Hematopoietic multipotent progenitor cell treated with erythropoietin and hydrocortisone succinate and interleukin-3 and kit ligand, for 6 days (in vitro differentiated cells): Measurements from ENCODE around the gene ADCY3.

ENCODE experiments used
- DNase-seq: peaks from one replicate; pipeline ENCODE4 v3.0.0-alpha.2; 2015

ADCY3 gene

GRCh38 chr2:24920098-24920808, at the start of gene ADCY3:
Gene ADCY3 (minus strand): TSS chr2:24920237. CDS start chr2:24918987, 1,250 bp downstream.
- DNase-seq = peak; percentile 72

GRCh38 chr2:24969784-24970183, 49.7 kb upstream of the ADCY3 start:
- no peak for DNase-seq

DNA sequence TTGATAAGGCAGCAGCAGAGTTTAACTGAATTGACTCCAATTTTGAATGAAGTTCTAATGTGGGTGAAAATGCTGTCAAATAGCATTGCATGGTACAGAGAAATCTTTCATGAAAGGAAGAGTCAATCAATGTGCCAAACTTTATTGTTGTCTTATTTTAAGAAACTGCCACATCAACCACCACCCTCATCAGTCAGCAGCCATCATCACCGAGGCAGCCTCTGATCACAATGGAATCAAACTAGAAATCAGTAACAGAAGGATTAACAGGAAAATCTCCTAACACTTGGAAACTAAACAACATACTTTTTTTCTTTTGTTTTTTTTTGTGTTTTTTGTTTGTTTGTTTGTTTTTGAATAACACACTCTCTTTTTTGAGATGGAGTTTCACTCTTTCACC, 41.9 kb upstream of the ADCY3 start:
- no peak for DNase-seq

GRCh38 chr2:24959761-24960160, 39.7 kb upstream of the ADCY3 start:
- no peak for DNase-seq

GRCh38 chr2:24958411-24958935, 38.4 kb upstream of the ADCY3 start:
- no peak for DNase-seq

DNA sequence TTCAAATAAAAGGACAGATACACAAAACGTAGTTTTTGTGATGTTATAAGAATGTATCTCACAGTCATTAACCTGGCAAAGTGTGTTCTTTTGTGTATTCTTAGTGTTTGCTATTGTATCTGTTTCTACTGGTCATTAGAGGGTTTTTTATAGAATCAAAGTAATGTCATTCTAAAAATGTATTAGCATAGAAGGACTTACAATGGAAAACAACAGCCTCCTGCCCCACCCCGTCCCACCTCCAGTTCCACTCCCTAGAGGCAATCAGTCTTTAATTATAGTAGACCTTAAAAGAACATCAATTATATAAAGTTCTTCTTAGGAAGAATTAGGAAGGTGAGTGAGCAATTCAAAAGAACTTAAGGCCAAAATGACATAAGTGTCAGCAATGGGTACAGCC, 37.9 kb upstream of the ADCY3 start:
- DNase-seq = no peak

- no peak for DNase-seq
These were observed 37.2 kb upstream of the ADCY3 start for GRCh38 chr2:24957221-24957620.

DNA sequence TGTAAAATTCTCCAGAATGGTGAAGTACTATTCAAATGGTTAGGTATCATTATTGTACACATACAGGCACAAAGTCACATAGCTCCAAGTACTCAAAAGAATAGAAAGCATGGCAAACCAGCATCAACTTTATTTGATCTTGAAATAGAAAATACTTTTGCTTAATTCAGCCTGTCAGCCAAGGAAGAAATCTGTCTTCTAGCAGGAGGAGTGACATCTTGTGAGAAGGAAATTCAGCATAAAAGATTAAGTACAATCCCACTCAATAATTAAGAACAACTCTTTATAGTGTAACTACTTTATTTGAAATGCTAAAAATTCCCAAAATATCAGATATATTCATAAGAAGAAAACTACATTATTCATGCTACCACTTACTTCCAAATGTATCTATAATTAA, 35.9 kb upstream of the ADCY3 start:
- DNase-seq = no peak

DNA sequence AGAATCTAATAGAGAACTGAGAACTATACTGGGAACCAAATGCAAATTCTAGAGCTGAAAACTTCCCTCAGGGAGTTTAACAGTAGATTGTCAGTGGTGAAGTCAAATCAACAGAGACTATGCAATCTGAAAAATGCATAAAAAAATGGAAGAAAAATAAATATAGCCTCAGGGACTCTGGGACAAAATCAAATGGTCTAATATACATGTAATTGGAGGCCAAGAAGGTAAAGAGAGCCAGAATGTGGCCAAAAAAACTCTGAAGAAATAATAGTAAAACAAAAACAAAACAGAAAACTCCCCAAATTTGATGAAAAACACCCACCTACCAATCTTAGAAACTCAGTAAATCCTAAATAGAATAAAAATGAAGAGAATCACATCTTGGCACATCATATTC, 35.2 kb upstream of the ADCY3 start:
- no peak for DNase-seq

- DNase-seq = no peak
These were observed 30.1 kb upstream of the ADCY3 start for GRCh38 chr2:24950102-24950501.

GRCh38 chr2:24948506-24948905, 28.5 kb upstream of the ADCY3 start:
- DNase-seq = no peak

GRCh38 chr2:24947561-24948157, 27.6 kb upstream of the ADCY3 start:
- DNase-seq = no peak

DNA sequence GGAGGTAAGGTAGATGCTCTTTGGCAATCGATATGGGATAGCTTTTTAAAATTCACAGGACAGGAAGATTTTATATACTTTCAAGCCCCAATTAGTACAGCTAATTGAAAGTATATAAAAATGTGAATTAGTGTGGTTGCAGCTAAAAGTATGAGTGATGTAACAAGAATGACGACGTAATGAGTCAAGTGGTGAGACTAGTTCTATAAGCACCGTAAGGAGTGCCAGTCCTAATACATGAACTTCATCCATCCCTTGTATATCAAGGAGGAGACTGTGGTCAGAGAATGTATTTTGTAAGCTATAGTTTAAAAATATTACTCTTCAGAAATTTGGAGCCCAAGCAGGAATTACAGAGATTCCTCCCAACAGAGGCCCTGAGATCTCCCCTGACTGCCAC, 25.9 kb upstream of the ADCY3 start:
- DNase-seq = no peak

DNA sequence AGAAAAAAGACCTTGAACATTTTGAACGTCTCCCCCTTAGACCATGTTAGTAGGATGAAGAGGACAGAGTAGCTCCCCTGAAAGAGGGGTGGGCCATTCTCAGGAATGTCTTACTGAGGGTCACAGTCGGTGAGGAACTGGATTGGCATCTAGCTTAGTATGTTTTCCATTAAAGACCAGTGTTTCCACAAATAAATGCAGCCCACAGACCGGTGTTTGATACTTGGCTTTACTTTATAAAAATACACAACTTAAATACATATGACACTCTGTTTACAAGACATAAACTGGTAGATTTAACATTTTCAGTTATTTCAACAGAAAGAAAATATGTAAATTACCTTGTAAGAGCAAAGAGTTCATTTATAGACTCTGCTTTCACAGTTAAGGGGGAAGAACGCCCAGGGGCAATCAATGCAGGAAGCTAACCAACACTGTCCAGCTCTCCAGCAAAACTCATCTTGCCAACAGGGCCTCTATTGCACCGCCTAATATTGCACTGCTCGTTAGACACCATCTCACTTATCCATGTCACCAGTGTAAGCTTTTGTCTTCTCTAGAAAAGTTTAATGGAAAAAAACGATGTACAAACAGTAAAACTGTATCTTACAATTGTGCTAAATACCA, 23.5 kb upstream of the ADCY3 start:
- no peak for DNase-seq

GRCh38 chr2:24939353-24939752, 19.3 kb upstream of the ADCY3 start:
- DNase-seq = no peak

DNA sequence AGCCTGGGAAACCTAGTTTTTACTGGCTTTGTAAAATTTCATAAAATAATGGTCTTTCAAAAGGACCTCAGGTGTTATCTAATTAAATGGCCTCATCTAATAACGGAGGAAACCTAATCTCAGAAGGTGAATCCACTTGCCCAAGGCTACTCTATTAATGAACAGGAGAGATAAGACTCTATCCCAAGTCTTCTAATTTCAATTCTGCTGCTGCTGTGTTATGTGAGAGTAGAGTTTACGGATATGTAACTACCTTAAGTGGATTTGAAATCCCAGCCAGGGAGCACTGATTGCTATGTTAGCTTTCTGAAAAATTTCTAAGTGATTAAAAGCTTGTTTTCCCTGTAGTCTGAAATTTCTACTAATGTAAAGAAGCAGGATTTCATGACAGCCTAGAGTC, 17.2 kb upstream of the ADCY3 start:
- no peak for DNase-seq

DNA sequence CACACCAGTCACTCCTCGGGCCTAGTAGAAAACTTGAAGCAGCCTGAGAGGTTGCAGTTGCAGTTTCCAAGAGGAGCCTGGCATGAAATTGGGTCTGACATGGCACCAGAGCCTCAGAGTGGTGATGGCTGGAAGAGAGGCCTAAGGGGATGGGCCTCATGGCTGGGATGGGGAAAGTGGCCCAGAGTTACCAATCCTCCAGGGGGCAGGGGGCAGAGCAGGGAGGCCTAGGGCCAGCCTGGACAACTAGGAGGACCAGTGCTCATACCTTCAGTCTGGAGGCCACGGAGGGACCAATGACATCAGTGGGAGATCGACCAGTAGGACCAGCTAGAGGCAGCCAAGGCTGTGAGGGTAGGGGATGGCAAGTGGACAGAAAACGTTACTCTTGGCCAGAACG, 15.1 kb upstream of the ADCY3 start:
- no peak for DNase-seq

DNA sequence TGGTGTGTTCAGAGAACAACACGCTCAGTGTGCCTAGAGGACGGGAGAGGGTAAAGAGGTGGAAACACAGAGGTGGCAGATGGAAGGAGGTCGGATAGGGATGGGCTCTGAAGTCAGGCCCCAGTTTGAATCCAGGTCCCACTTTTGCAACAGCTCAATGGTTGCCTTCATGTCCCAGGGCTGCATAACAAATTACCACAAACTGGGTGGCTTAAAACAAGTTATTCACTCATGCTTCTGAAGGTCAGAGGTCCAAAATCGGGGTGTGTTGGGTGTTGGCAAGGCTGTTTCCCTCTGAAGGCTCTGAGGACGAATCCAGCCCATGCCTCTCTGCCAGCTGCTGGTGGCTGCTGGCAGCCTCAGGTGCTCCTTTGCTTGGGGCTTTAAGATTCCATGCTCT, 12.7 kb upstream of the ADCY3 start:
- no peak for DNase-seq

- peak; percentile 26 for DNase-seq
These were observed 10.7 kb upstream of the ADCY3 start for GRCh38 chr2:24930768-24931167.

GRCh38 chr2:24929230-24929629, 9.2 kb upstream of the ADCY3 start:
- DNase-seq = no peak

- no peak for DNase-seq
These were observed 8.0 kb upstream of the ADCY3 start for GRCh38 chr2:24928036-24928435.

DNA sequence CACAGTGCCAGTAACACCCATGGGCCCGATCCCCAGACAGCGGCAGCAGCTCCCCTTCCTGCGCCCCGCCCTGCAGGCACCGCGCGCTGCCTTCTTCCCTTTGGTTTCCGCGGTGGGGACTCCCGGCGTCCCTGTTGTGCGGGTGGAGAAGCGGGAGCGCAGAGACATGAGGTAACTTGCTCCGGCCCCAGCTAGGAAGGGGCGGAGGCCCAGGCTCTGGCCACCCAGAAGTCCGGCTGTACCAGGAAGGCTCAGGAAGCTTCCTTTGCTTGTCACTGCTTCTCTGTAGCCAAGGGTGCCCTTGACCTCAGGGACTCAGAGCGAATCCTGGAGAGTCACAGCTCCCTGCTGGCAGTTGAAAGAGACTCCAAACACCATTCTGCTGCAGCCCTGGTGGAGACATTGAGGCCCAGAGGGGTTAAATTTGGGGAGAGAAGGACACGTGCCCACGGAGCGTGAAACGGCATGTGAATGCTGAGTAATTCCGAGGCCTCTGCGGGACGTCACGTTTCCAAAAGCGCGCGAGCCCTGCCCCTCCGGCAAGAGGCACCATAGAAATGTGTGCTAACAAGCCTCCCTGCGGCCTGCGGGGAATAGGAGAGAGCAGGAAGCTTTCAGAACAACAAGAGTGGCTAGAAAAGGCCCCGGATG, 6.7 kb upstream of the ADCY3 start:
- DNase-seq = peak; percentile 66

- DNase-seq = peak; percentile 19
These were observed 6.2 kb upstream of the ADCY3 start for GRCh38 chr2:24926220-24926601.

DNA sequence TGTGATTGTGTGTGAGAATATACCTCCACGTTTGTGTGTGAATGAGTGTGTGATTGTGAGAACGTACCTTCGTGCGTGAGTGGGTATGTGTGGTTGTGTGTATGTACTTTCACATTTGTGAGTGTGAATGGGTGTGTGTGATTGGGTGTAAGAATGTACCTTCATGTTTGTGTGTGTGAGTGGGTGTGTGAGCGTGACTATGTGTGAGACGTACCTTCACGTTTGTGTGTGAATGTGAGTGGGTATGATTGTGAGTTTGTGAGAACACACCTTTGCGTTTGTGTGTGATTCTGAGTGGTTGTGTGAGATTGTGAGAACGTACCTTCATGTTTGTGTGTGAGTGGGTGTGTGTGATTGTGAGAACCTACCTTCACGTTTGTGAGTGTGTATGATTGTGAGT, 5.8 kb upstream of the ADCY3 start:
- DNase-seq = no peak
